SK-N-SH treated with all-trans-retinoic acid at 6 μM for 48 hours (cell line): ENCODE measurements around the gene OSBPL1A.

Source experiments
- ATAC-seq: fragments of 200-7000 bp; cut with Tn5 transposase; 3 replicates; pipeline ENCODE4 v1.9.1; 2020; ENCODE audit warnings: mild to moderate bottlenecking, moderate library complexity
- BACH2 ChIP-seq: fragments of 250-450 bp; sonication (Bioruptor Pico); IDR thresholded peaks from 2 replicates; pipeline ENCODE4 v1.9.0; 2021; ENCODE audit warnings: mild to moderate bottlenecking, borderline replicate concordance
- CSDC2 ChIP-seq: fragments of 250-450 bp; sonication (Bioruptor Pico); IDR thresholded peaks from 2 replicates; pipeline ENCODE4 v1.5.0; 2020; ENCODE audit warnings: mild to moderate bottlenecking, moderate library complexity
- CSRNP3 ChIP-seq: fragments of 250-450 bp; sonication (Bioruptor Pico); IDR thresholded peaks from 2 replicates; pipeline ENCODE4 v1.5.1; 2021; ENCODE audit warnings: mild to moderate bottlenecking, moderate library complexity
- GLIS3 ChIP-seq: fragments of 250-450 bp; sonication (Bioruptor Pico); IDR thresholded peaks from 2 replicates; pipeline ENCODE4 v1.5.0; 2020; ENCODE audit warnings: mild to moderate bottlenecking, moderate library complexity
- ISL1 ChIP-seq: fragments of 250-450 bp; sonication (Bioruptor Pico); IDR thresholded peaks from 2 replicates; pipeline ENCODE4 v2.1.2; 2022; ENCODE audit warnings: mild to moderate bottlenecking, moderate library complexity
- OSR1 ChIP-seq: fragments of 250-450 bp; sonication (Bioruptor Pico); IDR thresholded peaks from 2 replicates; pipeline ENCODE4 v1.8.0; 2022; ENCODE audit warnings: moderate library complexity, mild to moderate bottlenecking, inconsistent platforms
- POU6F1 ChIP-seq: fragments of 250-450 bp; sonication (Bioruptor Pico); IDR thresholded peaks from 2 replicates; pipeline ENCODE4 v1.8.0; 2021; ENCODE audit warnings: low read depth, mild to moderate bottlenecking, moderate library complexity, borderline replicate concordance
- PPARA ChIP-seq: fragments of 250-450 bp; sonication (Bioruptor Pico); IDR thresholded peaks from 2 replicates; pipeline ENCODE4 v1.5.0; 2020; ENCODE audit warnings: mild to moderate bottlenecking, borderline replicate concordance
- SNAI2 ChIP-seq: fragments of 250-450 bp; sonication (Bioruptor Pico); IDR thresholded peaks from 2 replicates; pipeline ENCODE4 v1.5.0; 2020; ENCODE audit warnings: mild to moderate bottlenecking, moderate library complexity
- TCF4 ChIP-seq: fragments of 250-450 bp; sonication (Bioruptor Pico); IDR thresholded peaks from 2 replicates; pipeline ENCODE4 v1.8.0; 2021; ENCODE audit warnings: mild to moderate bottlenecking, moderate library complexity, borderline replicate concordance
- TOX ChIP-seq: fragments of 250-450 bp; sonication (Bioruptor Pico); IDR thresholded peaks from 2 replicates; pipeline ENCODE4 v1.8.0; 2021; ENCODE audit warnings: mild to moderate bottlenecking, moderate library complexity, borderline replicate concordance
- ZC3H10 ChIP-seq: fragments of 250-450 bp; sonication (Bioruptor Pico); IDR thresholded peaks from 2 replicates; pipeline ENCODE4 v1.5.1; 2021; ENCODE audit warnings: mild to moderate bottlenecking, moderate library complexity
- ZFP3 ChIP-seq: fragments of 250-450 bp; sonication (Bioruptor Pico); IDR thresholded peaks from 2 replicates; pipeline ENCODE4 v1.5.0; 2020; ENCODE audit warnings: mild to moderate bottlenecking, moderate library complexity
- ZNF565 ChIP-seq: fragments of 450-650 bp; formaldehyde crosslinking; conservative IDR thresholded peaks from 2 replicates; pipeline ENCODE4 v1.5.0; 2020; ENCODE audit warnings: low read depth, mild to moderate bottlenecking, moderate library complexity
- TF ChIP-seq, protein P1 (sequence below): fragments of 250-450 bp; sonication (Bioruptor Pico); IDR thresholded peaks from 2 replicates; pipeline ENCODE4 v1.8.0; 2020; ENCODE audit warnings: mild to moderate bottlenecking, moderate library complexity, borderline replicate concordance

The OSBPL1A gene

GRCh38 chr18:24231773-24232735 lies 165.6 kb downstream of the OSBPL1A start:
- peak; percentile 30 for ATAC-seq
- TF ChIP-seq ISL1 (CRISPR knock-in tag) (peak; percentile 26; the same call in 1 of the 2 replicates), BACH2 (CRISPR knock-in tag) (no peak)

- no peak for ATAC-seq
- TF ChIP-seq TOX (no peak), TCF4 (CRISPR knock-in tag) (no peak), POU6F1 (CRISPR knock-in tag) (no peak)
Measured at GRCh38 chr18:24230766-24231165, 166.9 kb downstream of the OSBPL1A start.

DNA sequence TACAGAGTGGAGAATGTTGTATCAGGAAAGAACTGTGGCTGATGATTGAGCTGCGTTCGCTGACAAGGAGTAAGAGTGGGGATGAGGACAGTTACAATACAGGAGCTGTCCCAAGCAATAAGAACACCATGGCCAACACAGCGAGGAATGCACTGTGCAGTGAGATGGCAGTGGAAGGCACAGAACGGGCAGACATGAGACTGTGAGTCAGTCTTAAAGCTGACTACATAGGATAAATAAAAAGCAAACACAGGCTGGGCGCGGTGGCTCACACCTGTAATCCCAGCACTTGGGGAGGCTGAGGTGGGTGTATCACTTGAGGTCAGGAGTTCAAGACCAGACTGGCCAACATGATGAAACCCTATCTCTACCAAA lies 169.0 kb downstream of the OSBPL1A start:
- TF ChIP-seq ISL1 (CRISPR knock-in tag) = no peak
- peak; percentile 82 for ATAC-seq

DNA sequence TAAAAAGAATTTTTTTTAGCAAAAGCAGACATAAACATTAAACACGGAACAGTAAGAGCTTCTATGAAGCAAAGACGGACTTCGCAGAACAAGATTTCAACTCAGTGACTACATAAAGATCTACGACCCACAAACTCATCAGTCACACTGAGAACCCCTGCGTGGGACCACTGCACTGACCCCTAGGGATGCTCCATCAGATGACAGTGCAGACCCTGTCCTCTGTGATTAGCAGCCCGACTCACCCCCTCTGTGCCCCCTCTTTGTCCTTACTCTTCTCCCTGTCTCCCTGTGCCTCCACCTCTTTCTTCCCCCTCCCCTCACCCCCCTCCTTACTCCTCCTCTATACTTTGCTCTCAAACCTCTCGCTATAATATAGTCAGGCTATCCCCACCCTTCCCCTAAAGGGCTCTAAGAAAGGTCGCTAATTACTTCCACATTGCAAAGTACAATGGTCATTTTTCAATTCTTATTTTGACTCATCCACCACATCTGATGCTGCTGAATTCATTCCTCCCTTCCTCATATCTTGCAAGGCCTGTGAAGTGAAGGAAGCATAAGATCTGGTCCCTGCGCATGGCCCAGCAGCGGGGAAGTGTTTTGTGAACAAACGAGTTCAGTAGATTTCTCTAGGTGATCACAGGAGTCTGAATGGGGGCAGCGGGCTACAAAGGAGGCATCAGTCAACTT lies 169.5 kb downstream of the OSBPL1A start:
- ATAC-seq = peak; percentile 88
- no peak for TF ChIP-seq ZC3H10 (CRISPR knock-in tag)

DNA sequence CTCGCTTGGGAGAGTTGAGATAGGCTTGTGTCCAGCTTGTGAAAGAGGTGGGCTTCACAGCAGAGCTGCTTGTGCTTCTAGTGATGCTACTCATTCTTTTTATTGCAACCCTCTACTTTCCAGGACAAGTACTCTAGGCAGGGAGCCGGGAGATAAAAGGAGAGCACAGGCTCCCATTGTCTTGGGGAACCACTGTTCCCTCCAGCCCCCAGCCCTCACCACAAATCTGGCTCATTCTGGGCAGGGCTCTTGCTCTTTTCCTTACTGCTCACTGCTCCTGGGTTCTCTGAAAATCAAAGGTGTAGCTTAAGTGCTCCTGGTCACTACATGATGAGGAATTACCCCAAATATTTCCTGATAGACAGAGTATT lies 177.3 kb downstream of the OSBPL1A start:
- TF ChIP-seq PPARA (CRISPR knock-in tag) = no peak
- no peak for TF ChIP-seq TOX
- no peak for TF ChIP-seq ZFP3 (CRISPR knock-in tag)
- TF ChIP-seq TCF4 (CRISPR knock-in tag) = no peak
- no peak for TF ChIP-seq CSDC2
- no peak for ATAC-seq

DNA sequence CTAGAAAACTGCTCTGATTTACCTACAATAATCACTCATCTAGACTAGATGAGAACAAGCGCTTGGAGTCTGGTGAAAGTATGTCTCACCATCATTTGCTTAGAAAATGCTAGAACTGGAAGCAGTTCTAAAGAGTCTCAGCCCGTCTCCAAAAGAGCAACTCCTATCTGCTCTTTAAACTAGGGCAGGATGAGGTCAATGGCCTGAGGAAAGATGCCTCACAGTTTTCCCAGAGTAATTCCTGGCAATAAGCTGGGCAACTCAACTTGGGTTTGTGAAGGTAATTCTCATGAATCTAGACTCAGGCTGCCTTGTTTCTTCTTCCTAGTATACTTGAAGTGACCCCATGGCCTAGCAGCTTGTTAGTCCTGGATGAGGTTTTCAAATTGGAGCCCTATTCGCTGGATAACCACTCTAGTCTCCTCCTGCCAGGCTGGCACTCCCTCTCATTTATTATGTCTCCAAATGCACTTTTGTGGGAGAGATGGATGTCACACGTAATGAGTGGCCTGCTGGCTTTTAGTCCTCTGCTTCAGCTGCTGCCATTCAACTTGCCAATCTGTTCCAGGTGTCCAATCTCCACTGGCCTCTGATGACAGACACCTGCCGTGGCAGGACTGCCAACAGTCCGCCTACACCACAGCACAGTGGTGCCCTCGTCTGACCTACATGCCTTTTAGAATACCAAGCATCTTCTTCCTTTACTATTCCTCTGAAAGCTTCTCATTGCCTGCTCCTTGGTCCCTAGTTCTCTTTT lies 177.9 kb downstream of the OSBPL1A start:
- no peak for TF ChIP-seq CSDC2
- TF ChIP-seq SNAI2 (CRISPR knock-in tag) = no peak
- TF ChIP-seq GLIS3 (CRISPR knock-in tag) = no peak
- TF ChIP-seq ZNF565 (CRISPR knock-in tag) = no peak
- TF ChIP-seq PPARA (CRISPR knock-in tag) = no peak
- no peak for ATAC-seq

DNA sequence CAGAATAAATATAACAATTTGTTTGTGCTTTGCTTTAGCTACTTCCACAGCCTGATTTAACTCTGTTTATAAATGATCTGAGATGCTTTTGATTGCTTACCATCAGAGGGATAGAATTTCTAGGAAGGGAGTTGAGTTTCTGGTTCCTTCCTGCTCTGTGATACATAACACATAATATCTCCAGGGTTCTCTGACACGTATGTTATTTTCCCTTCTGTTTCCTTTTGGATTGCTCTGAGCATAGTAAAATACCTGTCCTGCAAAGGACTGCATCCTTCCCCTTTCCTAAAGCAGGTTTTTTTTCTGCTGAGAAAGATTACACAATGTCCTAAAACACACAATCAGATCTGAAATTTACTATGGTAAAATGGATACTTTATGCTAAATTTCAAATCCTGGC lies 182.7 kb downstream of the OSBPL1A start:
- TF ChIP-seq CSRNP3 (CRISPR knock-in tag) (no peak), OSR1 (CRISPR knock-in tag) (no peak), ISL1 (CRISPR knock-in tag) (no peak)
- TF ChIP-seq, protein P1, sequence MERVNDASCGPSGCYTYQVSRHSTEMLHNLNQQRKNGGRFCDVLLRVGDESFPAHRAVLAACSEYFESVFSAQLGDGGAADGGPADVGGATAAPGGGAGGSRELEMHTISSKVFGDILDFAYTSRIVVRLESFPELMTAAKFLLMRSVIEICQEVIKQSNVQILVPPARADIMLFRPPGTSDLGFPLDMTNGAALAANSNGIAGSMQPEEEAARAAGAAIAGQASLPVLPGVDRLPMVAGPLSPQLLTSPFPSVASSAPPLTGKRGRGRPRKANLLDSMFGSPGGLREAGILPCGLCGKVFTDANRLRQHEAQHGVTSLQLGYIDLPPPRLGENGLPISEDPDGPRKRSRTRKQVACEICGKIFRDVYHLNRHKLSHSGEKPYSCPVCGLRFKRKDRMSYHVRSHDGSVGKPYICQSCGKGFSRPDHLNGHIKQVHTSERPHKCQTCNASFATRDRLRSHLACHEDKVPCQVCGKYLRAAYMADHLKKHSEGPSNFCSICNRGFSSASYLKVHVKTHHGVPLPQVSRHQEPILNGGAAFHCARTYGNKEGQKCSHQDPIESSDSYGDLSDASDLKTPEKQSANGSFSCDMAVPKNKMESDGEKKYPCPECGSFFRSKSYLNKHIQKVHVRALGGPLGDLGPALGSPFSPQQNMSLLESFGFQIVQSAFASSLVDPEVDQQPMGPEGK = no peak
- ATAC-seq = no peak
